HG03280 (cell line): Measurements from ENCODE around the gene XIRP2.
"Not testable (repeated sequence)": the region's sequence is repeated elsewhere in the genome, so short reads cannot be mapped to it uniquely, and the experiment has no call there.

Experiments
- ATAC-seq: cut with Tn5 transposase; IDR thresholded peaks from one replicate; pipeline ENCODE4 v1.9.1; 2021; ENCODE audit warnings: mild to moderate bottlenecking, moderate library complexity; ENCODE audit not compliant: unreplicated experiment

The XIRP2 gene

DNA sequence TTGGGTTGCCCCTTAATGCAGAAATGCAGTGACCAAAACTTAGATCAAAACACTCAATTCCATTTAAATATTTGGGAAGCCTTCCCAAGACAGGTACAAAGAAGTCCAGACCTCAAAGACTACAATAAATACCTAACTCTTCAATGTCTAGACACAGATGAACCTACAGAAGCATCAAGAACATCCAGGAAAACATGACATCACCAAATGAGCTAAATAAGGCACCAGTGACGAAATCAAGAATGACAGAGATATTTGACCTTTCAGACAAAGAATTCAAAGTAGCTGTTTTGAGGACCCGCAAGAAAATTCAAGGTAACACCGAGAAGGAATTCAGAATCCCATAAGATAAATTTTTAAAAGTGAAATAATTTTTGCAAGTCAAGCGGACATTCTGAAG lies 140.2 kb downstream of the XIRP2 start:
- no peak for ATAC-seq

DNA sequence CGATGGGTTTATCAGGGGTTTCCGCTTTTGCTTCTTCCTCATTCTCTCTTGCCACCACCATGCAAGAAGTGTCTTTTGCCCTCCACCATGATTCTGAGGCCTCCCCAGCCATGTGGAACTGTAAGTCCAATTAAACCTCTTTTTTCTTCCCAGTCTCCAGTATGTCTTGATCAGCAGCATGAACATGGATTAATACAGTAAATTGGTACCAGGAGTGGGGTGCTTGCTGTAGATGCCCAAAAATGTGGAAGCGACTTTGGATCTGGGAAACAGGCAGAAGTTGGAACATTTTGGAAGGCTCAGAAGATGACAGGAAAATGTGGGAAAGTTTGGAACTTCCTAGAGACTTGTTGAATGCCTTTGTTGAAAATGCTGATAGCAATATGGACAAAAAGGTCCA lies 146.7 kb downstream of the XIRP2 start:
- ATAC-seq: not testable (repeated sequence)

DNA sequence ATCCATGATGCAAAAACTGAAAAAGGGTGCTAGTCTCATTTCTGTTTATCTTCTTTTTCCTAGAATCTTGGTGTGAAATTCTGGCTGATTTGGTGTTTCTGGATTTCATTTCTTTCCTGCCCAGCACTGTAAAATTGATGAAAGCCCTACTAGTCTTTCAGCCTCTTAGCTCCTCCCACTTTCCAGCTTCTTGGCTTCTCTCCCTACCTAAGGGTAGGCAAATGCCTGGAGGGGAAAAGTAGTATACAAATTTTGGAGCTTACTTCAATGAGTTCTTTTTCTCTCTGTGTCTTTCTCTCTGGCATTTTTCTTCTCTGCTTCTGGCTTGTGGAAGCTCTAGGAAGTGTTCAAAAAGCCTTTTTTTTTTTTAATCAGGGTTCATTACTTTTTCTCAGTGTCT lies 160.5 kb downstream of the XIRP2 start:
- ATAC-seq: no peak

DNA sequence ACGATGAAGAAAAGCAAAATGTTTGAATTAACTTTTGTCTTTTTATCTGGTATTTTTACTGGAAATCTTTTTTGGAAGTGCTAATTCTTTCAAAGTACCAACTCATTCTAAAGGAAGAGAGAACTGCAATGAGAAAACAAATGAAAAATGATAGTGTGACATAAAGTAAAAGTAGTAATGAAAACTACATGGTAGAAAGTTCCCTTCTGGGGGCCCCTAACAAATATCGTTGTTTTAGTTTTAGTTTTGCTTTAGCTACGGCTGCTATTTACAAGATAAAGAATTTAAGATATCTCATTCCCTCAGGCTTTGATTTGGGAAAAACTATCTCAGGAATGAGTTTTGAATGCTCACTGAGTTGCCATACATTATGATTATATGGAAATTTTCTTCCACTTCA lies 161.4 kb downstream of the XIRP2 start:
- ATAC-seq: no peak

DNA sequence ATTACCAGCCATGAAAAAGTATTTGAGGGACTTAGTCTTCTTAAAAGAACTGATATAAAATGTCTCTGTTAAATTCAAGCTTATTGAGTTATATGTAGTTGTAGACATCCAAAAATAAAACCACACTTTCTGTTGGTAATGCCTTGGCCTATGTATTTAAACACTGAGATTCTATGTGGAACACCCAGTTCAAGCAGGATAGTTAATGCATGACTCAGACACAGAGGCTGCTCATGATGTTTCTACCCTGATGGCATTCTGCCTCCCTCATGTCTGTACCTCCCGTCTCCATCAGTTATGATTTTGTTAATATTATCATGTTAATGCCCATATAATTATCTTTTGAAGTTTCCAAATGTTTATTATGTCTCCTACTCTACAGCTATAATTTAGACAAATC lies 164.5 kb downstream of the XIRP2 start:
- ATAC-seq: no peak

DNA sequence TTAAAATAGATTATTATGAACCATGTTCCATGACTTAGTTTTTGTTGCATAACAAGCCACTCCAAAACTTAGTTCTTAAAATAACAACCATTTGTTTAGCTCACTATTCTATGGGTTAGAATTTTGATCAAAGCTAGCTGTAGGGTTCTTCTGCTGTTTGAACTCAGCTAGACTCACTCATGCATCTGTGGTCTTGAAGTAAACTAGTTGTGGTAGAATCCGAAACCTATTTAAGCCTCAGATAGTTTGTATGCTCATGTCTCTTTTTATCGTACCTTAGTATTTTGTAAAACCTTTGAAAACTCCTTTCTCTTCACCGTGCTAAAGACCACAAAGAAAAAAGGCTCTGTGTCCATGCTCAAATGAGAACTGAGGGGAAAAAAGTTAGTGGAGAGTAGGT lies 166.6 kb downstream of the XIRP2 start:
- ATAC-seq: no peak

DNA sequence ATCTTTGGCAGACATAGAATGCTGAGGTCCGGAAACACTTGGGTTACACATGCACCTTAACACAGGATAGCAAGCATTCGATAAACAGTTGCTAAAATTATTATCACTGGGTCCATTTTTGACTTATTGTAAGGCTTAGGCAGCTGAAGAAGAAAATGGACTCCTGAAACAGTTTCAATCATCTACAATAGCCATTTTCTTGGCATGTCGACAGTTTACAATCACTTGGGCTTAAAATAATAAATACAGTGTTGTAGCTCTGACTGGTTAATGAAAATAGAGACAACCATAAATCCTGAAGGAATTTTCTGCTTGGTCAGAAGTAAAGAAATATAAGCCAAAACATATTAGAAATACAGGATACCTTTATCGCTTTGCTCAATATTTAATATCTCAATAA lies 169.2 kb downstream of the XIRP2 start:
- no peak for ATAC-seq

DNA sequence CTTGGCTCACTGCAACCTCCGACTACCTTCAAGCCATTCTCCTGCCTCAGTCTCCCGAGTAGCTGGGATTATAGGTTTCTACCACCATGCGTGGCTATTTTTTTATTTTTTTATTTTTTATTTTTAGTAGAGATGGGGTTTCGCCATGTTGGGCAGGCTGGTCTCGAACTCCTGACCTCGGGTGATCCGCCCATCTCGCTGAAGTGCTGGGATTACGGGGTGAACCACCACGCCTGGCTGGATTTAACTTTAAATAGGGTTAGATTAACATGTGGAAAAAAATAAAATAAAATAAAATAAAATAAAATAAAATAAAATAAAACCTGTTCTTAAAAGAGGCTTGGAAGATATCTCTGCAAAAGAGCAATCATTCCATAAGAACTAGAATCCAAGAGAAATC lies 170.9 kb downstream of the XIRP2 start:
- no peak for ATAC-seq

DNA sequence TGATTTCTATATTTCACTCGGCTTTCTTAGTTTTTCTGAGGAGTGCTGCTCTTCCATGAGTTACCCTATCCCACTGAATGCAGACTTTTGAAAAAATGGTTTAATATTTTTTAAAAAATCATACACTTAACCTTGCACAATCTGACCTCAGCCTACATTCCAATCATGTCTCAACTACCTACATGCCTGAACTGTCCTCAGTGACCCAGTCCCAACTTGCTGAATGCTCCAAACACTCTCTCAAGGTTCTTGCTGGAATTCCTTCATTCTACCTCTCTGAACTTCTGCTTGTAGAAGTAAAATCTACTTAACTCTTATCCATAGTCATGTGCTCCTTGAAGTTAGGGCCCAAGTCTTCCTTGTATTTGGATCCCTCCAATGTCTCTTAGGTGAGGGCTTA lies 181.6 kb downstream of the XIRP2 start:
- no peak for ATAC-seq

DNA sequence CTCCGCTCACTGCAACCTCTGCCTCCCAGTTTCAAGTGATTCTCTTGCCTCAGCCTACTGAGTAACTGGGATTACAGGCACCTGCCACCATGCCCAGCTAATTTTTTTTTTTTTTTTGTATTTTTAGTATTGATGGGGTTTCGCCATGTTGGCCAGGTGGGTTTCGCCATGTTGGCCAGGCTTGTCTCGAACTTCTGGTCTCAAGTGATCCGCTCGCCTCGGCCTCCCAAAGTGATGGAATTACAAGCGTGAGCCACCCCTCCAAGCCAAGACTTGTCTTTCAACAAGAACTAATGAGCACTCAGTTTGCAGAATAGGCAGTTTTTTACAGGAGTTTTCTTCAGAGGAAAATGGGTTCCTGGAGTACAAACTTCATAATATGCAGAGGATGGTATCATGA lies 187.4 kb downstream of the XIRP2 start:
- ATAC-seq: not testable (repeated sequence)

DNA sequence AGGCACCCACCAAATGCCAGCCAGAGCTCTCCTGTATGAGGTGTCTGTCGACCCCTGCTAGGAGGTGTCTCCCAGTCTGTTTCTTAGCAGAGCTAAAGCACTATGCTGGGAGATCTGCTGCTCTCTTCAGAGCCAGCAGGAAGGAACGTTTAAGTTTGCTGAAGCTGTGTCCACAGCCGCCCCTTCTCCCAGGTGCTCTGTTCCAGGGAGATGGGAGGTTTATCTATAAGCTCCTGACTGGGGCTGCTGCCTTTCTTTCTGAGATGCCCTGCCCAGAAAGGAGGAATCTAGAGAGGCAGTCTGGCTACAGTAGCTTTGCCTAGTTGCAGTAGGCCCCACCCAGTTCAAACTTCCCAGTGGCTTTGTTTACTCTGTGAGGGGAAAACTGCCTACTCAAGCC lies 210.7 kb downstream of the XIRP2 start:
- ATAC-seq: not testable (repeated sequence)

DNA sequence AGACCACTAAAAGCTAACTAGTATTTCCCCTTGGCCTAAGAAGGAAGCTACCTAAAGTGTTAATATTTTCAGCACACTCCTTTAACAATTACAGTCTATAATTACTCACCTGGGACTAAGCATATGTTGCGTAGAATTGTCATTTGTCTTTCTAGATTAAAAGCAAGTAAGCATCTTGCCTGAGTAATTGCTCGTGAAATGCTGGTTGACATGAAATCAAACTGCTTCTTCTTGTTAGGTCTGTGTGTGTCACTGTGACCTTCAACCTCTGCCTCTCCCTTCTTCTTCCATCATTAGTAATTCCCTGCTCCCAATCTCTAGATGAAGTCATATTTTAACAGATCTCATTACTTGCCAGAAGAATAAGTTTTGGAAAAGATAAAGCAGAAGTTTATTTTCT lies 212.2 kb downstream of the XIRP2 start:
- ATAC-seq: no peak

DNA sequence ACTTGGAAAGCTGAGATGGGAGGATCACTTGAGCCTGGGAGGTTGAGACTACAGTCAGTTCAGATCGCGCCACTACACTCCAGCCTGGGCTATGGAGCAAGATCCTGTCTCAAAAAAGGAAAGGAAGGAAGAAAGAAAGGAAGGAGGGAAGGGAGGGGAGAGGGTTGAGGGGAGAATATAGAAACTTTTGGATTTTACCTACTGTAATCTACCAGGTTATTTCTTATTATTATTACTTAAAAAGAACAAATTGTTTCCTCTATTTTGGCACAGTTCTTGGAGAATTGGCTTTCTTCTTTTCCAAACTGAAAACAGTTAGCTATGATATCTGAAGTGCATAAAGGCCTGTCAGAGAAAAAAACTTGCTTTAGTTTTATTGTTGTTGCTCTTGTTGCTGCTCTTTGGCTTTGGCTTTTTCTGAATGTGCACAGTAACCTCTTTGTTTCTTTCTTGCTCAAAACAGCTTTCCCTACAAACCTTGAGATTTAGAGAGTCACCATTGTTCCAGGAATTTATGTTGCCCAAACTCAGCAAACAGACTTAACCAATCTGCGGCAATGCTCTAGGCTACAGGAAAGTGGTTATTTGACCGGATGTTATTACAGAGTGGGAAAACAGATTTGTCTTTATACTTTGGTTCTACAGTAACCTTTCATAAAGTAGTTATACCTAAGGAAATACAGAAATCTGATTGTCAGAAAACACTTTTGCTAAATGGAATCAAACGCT lies 214.9 kb downstream of the XIRP2 start:
- ATAC-seq: no peak

DNA sequence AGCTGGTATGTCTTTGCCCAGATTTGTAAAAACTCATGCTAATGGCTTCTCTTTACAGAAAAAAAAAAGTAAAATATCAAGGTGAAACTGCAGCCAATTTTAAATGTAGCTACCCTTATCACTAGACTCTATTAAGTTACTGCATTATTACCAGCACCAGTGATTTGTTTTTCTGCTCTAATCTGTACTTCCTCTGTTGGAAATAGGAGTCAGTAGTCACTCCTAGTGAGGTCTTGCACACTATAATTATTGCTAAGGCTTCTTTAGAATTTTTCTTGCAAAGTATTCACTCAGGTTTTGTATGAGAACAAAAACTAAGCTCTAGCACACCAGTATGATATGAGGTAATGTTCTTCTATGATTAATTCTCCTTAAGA lies 215.5 kb downstream of the XIRP2 start:
- no peak for ATAC-seq

DNA sequence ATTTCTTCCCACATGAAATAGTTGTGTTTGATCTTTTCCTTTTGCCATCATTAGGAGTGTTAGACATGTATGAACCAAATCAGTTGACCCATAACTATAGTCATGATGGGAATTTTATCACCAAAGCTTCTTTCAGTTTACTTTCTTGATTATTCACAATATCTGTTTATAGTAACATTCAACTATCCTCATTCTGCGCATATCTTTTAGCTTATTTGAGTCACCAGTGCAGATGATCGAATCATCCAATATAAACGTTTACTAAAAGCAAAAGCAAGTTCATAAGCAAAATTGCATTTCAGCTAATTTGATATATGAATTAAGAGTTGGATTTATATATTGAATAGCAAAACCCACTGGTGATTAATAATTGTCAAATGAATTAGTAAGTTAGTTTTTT lies 216.4 kb downstream of the XIRP2 start:
- no peak for ATAC-seq

DNA sequence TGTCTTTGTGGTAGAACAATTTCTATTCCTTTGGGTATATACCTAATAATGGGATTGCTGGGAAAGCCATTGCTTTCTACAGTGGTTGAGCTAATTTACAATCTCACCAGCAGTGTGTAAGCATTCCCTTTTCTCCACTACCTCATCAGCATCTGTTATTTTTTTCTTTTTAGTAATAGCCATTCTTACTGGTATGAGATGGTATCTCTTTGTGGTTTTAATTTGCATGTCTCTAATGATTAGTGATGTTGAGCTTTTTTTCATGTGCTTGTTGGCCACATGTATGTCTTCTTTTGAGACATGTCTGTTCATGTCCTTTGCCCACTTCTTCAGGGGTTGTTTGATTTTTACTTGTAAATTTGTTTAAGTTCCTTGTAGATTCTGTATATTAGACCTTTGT lies 221.4 kb downstream of the XIRP2 start:
- ATAC-seq: not testable (repeated sequence)

DNA sequence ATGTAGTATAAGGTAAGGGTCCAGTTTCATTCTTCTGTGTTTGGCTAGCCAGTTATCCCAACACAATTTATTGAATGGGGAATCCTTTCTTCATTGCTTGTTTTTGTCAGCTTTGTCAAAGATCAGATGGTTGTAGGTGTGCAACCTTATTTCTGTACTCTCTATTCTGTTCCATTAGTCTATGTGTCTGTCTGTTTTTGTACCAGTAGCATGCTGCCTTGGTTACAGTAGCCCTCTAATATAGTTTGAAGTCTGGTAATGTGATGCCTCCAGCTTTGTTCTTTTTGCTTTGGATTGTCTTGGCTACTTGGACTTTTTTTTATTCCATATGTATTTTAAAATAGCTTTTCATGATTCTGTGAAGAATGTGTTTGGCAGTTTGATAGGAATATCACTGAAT lies 222.1 kb downstream of the XIRP2 start:
- ATAC-seq: no peak

DNA sequence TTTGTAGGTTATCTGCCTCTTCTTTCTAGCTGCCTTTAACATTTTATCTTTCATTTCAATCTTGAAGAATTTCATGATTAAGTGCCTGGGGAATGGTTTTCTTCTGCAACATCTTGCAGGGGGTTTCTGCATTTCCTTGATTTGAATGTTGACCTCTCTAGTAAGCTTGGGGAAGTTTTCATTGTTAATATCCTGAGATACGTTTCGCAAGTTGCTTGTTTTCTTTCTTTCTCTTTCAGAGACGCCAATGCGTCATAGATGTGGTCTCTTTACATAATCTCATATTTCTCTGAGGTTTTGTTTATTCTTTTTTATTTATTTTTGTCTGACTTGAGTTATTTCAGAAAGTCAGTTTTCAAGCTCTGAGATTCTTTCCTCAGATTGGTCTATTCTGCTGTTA lies 225.7 kb downstream of the XIRP2 start:
- ATAC-seq: no peak

DNA sequence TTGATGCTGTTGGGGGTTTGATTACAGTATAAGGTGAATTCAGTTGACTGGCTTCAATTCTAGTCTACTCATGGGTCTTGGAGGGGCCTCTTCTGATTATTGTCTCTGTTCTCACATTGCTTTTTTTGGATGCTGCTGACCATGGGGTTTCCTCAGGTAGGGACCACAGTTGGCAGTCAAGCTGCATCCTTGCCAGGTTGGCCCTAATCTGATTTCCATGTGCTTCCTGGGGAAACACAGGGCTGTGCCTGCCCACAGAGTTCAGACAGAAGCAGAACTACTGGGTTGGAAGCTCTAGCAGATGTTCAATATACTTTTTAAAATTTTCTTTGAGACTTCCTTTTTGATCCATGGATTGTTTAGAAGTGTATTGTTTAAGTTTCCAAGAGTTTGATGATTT lies 227.3 kb downstream of the XIRP2 start:
- no peak for ATAC-seq

DNA sequence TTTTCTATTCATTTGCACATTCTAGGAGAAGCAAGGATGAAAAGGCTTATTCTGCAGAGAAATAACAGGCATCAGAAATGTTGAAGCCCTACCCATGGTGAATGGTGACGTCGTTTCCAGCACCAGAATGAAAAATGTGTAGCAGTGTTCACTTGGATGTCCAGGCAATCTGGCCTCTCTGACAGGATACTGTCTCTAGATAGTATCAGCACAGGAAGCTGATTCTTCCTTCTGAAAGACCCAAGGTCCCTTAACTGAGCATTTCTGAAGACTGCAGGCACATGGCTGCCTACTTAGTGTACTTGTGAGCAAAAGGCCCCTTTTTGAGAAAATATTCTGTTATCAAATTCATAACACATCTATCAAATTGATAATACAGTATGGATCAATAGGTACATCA lies 234.1 kb downstream of the XIRP2 start:
- no peak for ATAC-seq

DNA sequence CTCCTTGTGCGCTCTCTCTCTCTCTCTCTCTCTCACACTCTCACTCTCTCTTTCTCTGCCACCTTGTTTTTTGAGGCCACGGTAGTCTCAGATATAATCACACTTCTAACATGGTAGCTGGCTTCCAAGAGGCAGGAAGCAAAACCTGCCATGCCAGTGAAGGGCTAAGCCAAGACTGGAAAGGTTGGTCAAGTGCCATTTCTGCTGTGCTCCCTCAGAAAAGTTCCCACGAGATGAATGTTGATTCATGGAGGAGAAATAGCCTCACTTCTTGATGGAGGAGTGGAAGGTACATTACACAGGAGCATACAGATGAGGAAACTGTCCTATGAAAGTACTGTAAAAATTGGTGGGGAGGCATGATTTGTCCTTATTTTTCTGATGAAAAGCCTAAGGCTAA lies 237.9 kb downstream of the XIRP2 start:
- ATAC-seq: no peak

DNA sequence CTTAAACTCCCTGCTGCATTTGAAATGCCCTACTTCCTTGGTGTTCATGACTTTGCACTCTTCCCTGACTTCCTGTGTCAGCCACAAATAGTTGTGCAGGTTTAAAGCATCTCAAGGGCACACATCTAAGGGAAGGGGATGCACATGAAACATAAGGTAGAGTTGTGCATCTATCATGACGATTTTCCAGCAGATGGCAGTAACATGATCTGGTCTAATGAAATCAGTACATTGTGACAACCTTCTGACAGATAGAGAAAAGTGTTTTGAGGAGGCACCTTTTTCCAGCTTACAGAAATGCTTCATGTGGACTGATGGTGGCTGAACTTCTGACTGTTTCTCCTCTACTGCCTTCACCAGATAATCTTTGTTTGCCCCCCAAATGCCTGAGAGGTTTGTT lies 238.9 kb downstream of the XIRP2 start:
- no peak for ATAC-seq

DNA sequence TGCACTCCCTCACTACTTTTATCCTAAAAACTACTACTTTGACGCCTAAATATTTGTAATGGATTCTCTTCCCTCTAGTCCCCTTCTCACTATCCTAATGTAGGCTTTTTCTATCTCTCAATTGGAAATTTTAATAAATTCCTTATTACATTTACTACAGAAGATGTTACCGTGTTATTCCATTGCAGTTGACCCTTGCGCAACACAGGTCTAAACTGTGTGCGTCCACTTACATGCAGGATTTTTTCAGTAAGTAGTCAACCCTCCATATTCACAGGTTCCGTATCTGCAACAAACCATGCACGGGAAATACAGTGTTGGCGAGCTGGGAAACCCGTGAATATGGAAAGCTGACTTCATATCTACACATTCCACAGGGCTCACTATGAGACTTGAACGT lies 239.8 kb downstream of the XIRP2 start:
- no peak for ATAC-seq
